ENCODE results near the gene CHIC2. TPM values are rescaled to one million over a fixed set of nuclear protein-coding genes. Genes with fewer than 3 reads are reported as not detected.

CHIC2 gene
- total and polyA plus RNA-seq, 4 donors, result 18.4 to 31.9 (median 27.7) TPM

DNA sequence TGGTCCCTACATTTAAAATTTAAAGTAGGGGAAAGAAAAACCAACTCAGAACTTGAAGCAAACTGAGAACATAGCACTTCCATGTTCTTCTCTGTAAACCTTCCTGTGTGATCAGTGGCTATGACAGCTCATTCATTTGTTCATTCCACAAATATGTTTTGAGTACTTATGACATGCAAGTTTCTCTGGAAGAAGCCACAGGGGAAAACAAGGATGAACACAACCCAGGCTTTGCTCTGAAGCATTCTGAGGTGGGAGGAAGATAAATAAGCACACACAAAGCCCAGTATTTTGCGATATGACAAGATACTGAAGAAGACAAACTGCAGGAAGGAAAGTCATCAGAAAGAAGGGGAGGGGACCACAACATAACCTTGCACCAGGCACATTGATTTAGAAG, 96.4 kb downstream of the CHIC2 start:
- Histone ChIP-seq H3K4me1 (ENCODE audit: control insufficient read depth in 1 of 2, insufficient read depth in 2 of 2, low read length in 2 of 2) (no peaks in the 10 kb centered on the region), H3K27ac (ENCODE audit: low read depth in 1 of 2, low read length in 2 of 2) (no peak overlapping the region), H3K9me3 (ENCODE audit: control insufficient read depth, low read length) (no peaks in the 10 kb centered on the region), H3K27me3 (ENCODE audit: control insufficient read depth in 1 of 2, insufficient read depth in 2 of 2, low read length in 1 of 2) (no peaks in the 10 kb centered on the region), H3K36me3 (ENCODE audit: control insufficient read depth in 1 of 2, insufficient read depth in 2 of 2, low read length in 1 of 2) (no peaks in the 10 kb centered on the region), H3K4me3 (ENCODE audit: low read length in 2 of 2) (no peak overlapping the region)
- intact Hi-C loops (cut with DNase I), result no loop called here
- WGBS, 2 donors, result 91 to 92% methylated on average over 1 of the region's 1 CpG
- DNase-seq (no peak), ATAC-seq (ENCODE audit: low FRiP score) (no peak)

DNA sequence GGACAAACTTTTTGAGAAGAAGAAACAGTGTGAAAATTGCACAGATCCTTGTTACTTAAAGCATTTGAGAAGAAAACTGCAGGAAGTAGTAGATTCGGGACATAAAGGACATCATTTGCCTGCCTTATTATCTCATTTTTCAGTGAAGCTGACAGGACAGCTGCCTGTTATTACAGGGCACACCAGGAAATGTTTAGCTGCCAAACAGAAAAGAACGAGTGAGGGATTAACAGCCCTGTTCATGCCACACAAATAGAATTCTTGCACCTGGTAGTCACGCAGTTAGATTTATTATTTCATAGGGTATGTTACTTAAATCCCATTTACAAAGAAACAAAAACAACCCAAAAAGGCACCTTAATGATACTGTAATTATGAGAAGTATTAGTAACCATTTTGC, 100.6 kb downstream of the CHIC2 start:
- ATAC-seq (ENCODE audit: low FRiP score) (no peak), DNase-seq (no peak)
- Histone ChIP-seq H3K27me3 (ENCODE audit: control insufficient read depth in 1 of 2, insufficient read depth in 2 of 2, low read length in 1 of 2) (no peaks in the 10 kb centered on the region), H3K4me1 (ENCODE audit: control insufficient read depth in 1 of 2, insufficient read depth in 2 of 2, low read length in 2 of 2) (no peaks in the 10 kb centered on the region), H3K9me3 (ENCODE audit: control insufficient read depth, low read length) (no peaks in the 10 kb centered on the region), H3K4me3 (ENCODE audit: low read length in 2 of 2) (no peak overlapping the region), H3K27ac (ENCODE audit: low read depth in 1 of 2, low read length in 2 of 2) (no peak overlapping the region), H3K36me3 (ENCODE audit: control insufficient read depth in 1 of 2, insufficient read depth in 2 of 2, low read length in 1 of 2) (no peaks in the 10 kb centered on the region)
- WGBS, 2 donors, result 41 to 52% methylated on average over 3 of the region's 3 CpGs
- intact Hi-C loops (cut with DNase I), result no loop called here

DNA sequence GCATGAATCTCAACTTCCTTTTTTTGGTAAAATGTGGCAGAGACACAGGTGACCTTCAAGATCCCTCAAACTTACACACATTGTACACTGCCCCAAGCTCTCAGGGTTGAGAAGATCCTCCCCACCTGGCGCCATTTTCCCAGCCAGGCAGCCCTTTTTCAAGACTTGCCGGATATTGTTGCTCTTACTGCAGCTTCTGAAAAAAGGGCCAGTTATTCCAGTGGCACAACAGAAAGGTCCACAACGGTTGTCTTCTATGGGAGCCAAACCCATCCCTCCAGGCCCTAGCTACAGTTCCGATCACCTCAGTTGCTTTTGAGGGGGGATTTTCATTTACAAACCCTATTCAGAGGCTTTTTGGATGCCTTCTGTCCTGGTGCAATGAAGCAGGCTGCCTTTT, 101.1 kb downstream of the CHIC2 start:
- Histone ChIP-seq H3K9me3 (ENCODE audit: control insufficient read depth, low read length) (no peaks in the 10 kb centered on the region), H3K4me1 (ENCODE audit: control insufficient read depth in 1 of 2, insufficient read depth in 2 of 2, low read length in 2 of 2) (no peaks in the 10 kb centered on the region), H3K4me3 (ENCODE audit: low read length in 2 of 2) (no peak overlapping the region), H3K36me3 (ENCODE audit: control insufficient read depth in 1 of 2, insufficient read depth in 2 of 2, low read length in 1 of 2) (no peaks in the 10 kb centered on the region), H3K27me3 (ENCODE audit: control insufficient read depth in 1 of 2, insufficient read depth in 2 of 2, low read length in 1 of 2) (no peaks in the 10 kb centered on the region), H3K27ac (ENCODE audit: low read depth in 1 of 2, low read length in 2 of 2) (no peak overlapping the region)
- ATAC-seq (ENCODE audit: low FRiP score) (no peak), DNase-seq (no peak)
- 82 to 89% methylated on average over 4 of the region's 4 CpGs for WGBS, 2 donors
- intact Hi-C loops (cut with DNase I), result no loop called here

DNA sequence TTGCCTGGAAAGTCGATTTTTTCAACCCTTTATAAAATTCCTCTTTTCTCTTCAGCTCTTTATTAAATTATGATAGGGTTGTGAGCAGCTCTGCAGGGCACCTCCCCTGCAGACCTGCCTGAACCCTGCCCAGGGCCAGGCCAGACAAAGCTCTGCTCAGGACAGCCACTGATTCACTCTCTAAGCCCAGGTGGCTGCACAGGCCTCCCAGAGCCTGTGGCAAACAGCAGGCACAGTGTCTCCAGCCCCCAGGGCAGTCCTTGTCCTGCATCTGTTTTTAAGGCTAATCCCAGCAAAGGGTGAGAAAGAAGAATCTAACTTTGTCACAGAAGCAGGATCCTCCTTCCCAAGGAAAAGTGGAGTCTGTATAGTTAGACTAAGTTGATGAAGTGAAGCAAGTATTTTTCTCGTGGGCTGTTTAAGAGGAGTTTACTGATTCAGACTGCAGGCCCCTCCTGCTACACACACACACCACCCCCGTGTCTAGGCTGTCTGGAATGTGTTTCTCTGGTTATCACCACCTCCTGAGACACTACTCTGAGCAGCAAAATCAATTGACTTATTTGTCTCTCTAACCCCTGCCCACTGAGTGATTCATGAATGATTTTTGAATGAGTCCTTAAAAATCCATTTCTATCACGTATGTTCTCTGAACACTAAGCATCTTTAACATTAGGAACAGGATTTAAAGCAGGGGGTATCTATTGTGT, 101.7 kb downstream of the CHIC2 start:
- intact Hi-C loops (cut with DNase I), result no loop called here
- 40 to 51% methylated on average over 4 of the region's 4 CpGs for WGBS, 2 donors
- Histone ChIP-seq H3K4me1 (ENCODE audit: control insufficient read depth in 1 of 2, insufficient read depth in 2 of 2, low read length in 2 of 2) (no peaks in the 10 kb centered on the region), H3K36me3 (ENCODE audit: control insufficient read depth in 1 of 2, insufficient read depth in 2 of 2, low read length in 1 of 2) (no peaks in the 10 kb centered on the region), H3K9me3 (ENCODE audit: control insufficient read depth, low read length) (no peaks in the 10 kb centered on the region), H3K4me3 (ENCODE audit: low read length in 2 of 2) (no peak overlapping the region), H3K27ac (ENCODE audit: low read depth in 1 of 2, low read length in 2 of 2) (no peak overlapping the region), H3K27me3 (ENCODE audit: control insufficient read depth in 1 of 2, insufficient read depth in 2 of 2, low read length in 1 of 2) (no peaks in the 10 kb centered on the region)
- DNase-seq (no peak), ATAC-seq (ENCODE audit: low FRiP score) (no peak)

DNA sequence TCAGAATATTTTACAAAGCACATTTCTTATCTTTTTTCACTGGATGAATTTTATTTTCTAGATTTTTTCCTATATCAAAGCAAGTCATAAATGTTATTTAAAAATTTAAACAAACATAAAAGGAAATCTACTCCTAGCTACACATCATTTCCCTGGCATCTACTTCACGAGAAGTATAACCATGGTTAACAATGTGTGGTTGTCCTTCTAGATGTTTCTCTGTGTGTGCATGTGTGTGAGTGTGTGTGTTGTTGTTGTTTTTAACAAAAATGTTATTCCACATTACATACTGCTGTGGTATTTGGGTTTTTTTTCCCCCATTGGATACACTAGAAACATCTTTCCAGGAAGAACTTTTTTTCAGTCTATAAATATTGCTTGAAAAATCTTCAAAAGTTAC, 103.1 kb downstream of the CHIC2 start:
- ATAC-seq (ENCODE audit: low FRiP score), result no peak
- Histone ChIP-seq H3K4me3 (ENCODE audit: low read length in 2 of 2) (no peak overlapping the region), H3K36me3 (ENCODE audit: control insufficient read depth in 1 of 2, insufficient read depth in 2 of 2, low read length in 1 of 2) (no peaks in the 10 kb centered on the region), H3K27ac (ENCODE audit: low read depth in 1 of 2, low read length in 2 of 2) (no peak overlapping the region), H3K27me3 (ENCODE audit: control insufficient read depth in 1 of 2, insufficient read depth in 2 of 2, low read length in 1 of 2) (no peaks in the 10 kb centered on the region), H3K4me1 (ENCODE audit: control insufficient read depth in 1 of 2, insufficient read depth in 2 of 2, low read length in 2 of 2) (no peaks in the 10 kb centered on the region), H3K9me3 (ENCODE audit: control insufficient read depth, low read length) (no peaks in the 10 kb centered on the region)
- no peak for DNase-seq
- WGBS, 2 donors, result 82 to 84% methylated on average over 1 of the region's 1 CpG
- intact Hi-C loops (cut with DNase I), result no loop called here

DNA sequence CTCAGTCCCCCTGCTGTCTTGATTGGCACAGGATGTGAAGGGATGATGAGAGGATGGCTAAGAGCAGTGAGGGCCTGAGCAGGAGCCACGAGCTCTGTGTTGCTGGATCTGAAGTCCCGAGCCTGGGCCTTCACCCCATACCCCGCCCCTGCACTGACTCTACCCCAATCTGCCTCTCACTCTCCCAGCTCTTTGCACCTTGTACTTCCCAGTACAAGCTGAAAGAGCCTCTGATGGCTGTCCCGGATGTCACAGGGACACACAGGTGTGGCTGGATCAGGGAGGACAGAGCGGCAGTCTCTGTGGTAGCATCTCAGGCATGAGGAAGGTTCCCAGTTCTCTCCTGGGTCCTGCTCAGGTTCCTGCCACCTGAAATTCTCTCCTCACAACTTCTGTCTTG, 103.6 kb downstream of the CHIC2 start:
- intact Hi-C loops (cut with DNase I), result no loop called here
- Histone ChIP-seq H3K27ac (ENCODE audit: low read depth in 1 of 2, low read length in 2 of 2) (no peak overlapping the region), H3K4me1 (ENCODE audit: control insufficient read depth in 1 of 2, insufficient read depth in 2 of 2, low read length in 2 of 2) (no peaks in the 10 kb centered on the region), H3K36me3 (ENCODE audit: control insufficient read depth in 1 of 2, insufficient read depth in 2 of 2, low read length in 1 of 2) (no peaks in the 10 kb centered on the region), H3K4me3 (ENCODE audit: low read length in 2 of 2) (no peak overlapping the region), H3K9me3 (ENCODE audit: control insufficient read depth, low read length) (no peaks in the 10 kb centered on the region), H3K27me3 (ENCODE audit: control insufficient read depth in 1 of 2, insufficient read depth in 2 of 2, low read length in 1 of 2) (no peaks in the 10 kb centered on the region)
- 95% methylated on average over 5 of the region's 5 CpGs for WGBS, 2 donors
- DNase-seq, result no peak
- peak; percentile 47 for ATAC-seq (ENCODE audit: low FRiP score)

Other genes starting within 250 kb of the CHIC2 start
- not detected for gene GSX2, start 35.6 kb upstream of the CHIC2 start, total RNA-seq
- not detected for gene GSX2, start 35.6 kb upstream of the CHIC2 start, polyA plus RNA-seq
- 100 to 1,000 TPM; 167 to 297 TPM for gene PDGFRA, start 164.7 kb upstream of the CHIC2 start, total RNA-seq
- 100 to 1,000 TPM in 1 of 2 donors, 10 to 100 TPM in 1; 14.5 to 109 TPM for gene PDGFRA, start 164.7 kb upstream of the CHIC2 start, polyA plus RNA-seq